ENCODE measurements around the gene FBXO5. TPM values are rescaled to one million over a fixed set of nuclear protein-coding genes. Genes with fewer than 3 reads are reported as not detected.

Gene FBXO5
- total RNA-seq, 1 donor from 2014 or later, result 4.9 TPM

GRCh38 chr6:152954443-152954842 lies 28.4 kb downstream of the FBXO5 start:
- no peak for TF ChIP-seq CTCF (IDR thresholded peaks at IDR 0.05)

GRCh38 chr6:152952866-152953509 lies 29.9 kb downstream of the FBXO5 start:
- Histone ChIP-seq H3K4me1 (no peaks in the 10 kb centered on the region), H3K36me3 (no peaks in the 10 kb centered on the region), H3K9me3 (no peaks in the 10 kb centered on the region), H3K27ac (no peak overlapping the region), H3K4me3 (no peak overlapping the region), H3K27me3 (peaks cover 2% of the 10 kb centered on the region)
- DNase-seq, result no peak
- peak; percentile 45 for TF ChIP-seq CTCF (IDR thresholded peaks at IDR 0.05)
- intact Hi-C loops (cut with DNase I), result no loop called here
- no peak for ATAC-seq

More at GRCh38 chr6:152954443-152954842, 28.4 kb downstream of the FBXO5 start:
- Histone ChIP-seq H3K9me3 (no peaks in the 10 kb centered on the region), H3K4me1 (no peaks in the 10 kb centered on the region), H3K4me3 (no peak overlapping the region), H3K36me3 (no peaks in the 10 kb centered on the region), H3K27me3 (peaks cover 2% of the 10 kb centered on the region), H3K27ac (no peak overlapping the region)
- intact Hi-C loops (cut with DNase I), result no loop called here
- ATAC-seq, result no peak
- DNase-seq, result no peak

GRCh38 chr6:152952045-152952444 lies 30.8 kb downstream of the FBXO5 start:
- no peak for TF ChIP-seq CTCF (IDR thresholded peaks at IDR 0.05)
- no peak for DNase-seq
- no peaks in the 10 kb centered on the region for H3K9me3 ChIP-seq
- ATAC-seq, result no peak
- peaks cover 2% of the 10 kb centered on the region for H3K27me3 ChIP-seq
- H3K4me1 ChIP-seq, result no peaks in the 10 kb centered on the region
- H3K4me3 ChIP-seq, result no peak overlapping the region
- H3K36me3 ChIP-seq, result no peaks in the 10 kb centered on the region
- intact Hi-C loops (cut with DNase I), result no loop called here
- no peak overlapping the region for H3K27ac ChIP-seq

- no peak for TF ChIP-seq CTCF (IDR thresholded peaks at IDR 0.05)
- Histone ChIP-seq H3K9me3 (no peaks in the 10 kb centered on the region), H3K4me3 (no peak overlapping the region), H3K36me3 (no peaks in the 10 kb centered on the region), H3K27ac (no peak overlapping the region), H3K27me3 (peaks cover 2% of the 10 kb centered on the region), H3K4me1 (no peaks in the 10 kb centered on the region)
- DNase-seq (no peak), ATAC-seq (no peak)
- intact Hi-C loops (cut with DNase I), result no loop called here
Measured at GRCh38 chr6:152950240-152950639, 32.6 kb downstream of the FBXO5 start.

GRCh38 chr6:152948150-152948768 lies 34.6 kb downstream of the FBXO5 start:
- Histone ChIP-seq H3K4me3 (no peak overlapping the region), H3K27ac (no peak overlapping the region), H3K27me3 (peaks cover 2% of the 10 kb centered on the region), H3K9me3 (no peaks in the 10 kb centered on the region), H3K36me3 (no peaks in the 10 kb centered on the region), H3K4me1 (no peaks in the 10 kb centered on the region)
- peak; percentile 70 for ATAC-seq
- intact Hi-C loops (cut with DNase I), result no loop called here
- TF ChIP-seq CTCF (IDR thresholded peaks at IDR 0.05), result peak; percentile 63
- DNase-seq, result no peak

Data from upper lobe of right lung (tissue), 1 donor.